Colon (tissue), 2 donors: ENCODE data around the gene CD52.

Experiments used
- FAIRE-seq: peaks from 2 replicates; lab custom pipeline; 2012; peaks lifted over from hg19 to GRCh38; lab: Jason Lieb, UNC
- donor health status: control.
- donor health status: control.

The CD52 gene

DNA sequence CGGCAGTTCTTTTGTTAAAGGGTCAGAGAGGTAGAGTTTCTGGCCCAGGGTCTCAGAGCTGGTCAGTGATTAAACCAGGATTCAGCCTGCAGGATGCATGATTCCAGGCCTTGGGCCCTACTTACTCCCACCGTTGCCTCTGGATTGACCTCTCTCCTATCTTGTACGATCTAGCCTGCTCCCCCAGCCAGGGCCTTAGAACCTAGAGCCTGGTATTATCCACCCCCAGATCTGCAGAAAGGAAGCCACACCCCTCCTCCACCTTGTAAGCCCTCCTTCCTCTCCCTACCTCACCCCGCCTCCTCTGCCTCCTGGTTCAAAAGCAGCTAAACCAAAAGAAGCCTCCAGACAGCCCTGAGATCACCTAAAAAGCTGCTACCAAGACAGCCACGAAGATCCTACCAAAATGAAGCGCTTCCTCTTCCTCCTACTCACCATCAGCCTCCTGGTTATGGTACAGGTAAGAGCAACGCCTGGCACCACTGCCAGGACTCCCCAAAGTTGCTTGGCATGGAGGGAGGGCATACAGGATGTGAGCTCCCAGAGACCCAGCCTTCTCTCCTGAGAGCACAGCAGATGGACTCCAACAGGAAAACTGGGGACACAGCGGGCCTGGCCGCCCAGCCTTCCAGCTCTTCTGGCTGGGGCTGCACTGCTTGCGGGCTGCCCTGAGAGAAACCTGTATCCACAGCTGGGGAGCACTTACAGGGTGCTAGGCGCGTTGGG, at the start of gene CD52:
Gene CD52 (plus strand): TSS at position 347 of the 726 bp plus-strand sequence. CDS start 60 bp downstream, at position 407.
- FAIRE-seq: no peak

DNA sequence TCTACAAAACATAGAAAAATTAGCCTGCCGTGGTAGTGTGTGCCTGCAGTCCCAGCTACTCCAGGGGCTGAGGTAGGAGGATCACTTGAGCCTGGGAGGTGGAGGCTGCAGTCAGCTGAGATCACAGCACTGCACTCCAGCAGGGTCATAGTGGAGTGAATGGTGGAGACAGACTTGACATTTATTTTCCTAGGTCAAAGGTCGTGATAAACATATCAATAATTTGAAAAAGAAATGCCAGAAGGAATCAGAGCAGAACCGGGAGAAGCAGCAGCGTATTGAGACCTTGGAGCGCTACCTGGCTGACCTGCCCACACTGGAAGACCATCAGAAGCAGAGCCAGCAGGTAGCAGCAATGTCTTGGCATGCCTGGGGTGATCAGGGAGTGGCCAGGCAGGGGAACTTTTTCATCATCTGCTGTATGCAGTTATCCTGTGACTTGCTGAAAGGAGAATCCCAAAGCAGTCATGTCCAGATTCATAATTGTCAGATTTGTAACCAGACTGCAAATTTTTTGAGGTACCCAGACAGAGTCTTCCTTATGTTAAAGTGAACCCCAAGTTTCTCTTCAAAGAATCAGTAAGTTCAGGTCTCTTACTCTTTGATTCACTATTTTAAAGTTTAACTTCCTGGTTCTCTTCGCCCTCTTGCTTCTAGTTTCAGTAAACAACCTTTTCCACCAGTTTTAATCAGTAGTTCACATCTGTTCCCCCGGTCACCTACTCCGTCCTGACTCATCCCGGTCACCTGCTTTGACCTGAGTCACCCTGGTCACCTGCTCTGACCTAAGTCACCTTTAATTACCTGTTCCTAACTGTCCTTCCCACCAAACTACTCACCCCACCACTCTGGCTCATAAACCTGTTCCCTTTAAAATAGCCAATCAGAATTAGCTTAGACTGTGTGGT, 49.2 kb upstream of the CD52 start:
- FAIRE-seq: no peak

DNA sequence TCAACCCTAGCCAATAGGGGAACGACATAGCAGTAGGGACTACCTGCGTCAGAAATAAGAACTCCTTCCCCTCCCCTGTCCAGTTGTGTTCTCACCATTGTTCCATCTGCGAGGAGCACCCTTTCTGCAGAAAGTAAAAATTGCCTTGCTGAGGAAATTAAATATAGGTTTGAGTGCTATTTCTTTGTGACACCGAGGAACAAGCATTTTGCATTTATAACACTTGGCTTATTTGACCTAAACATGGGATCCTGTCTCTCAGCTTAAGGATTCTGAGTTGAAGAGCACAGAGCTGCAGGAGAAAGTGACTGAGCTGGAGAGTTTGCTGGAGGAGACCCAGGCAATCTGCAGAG, 48.6 kb upstream of the CD52 start:
- no peak for FAIRE-seq

GRCh38 chr1:26274801-26275425, 42.8 kb upstream of the CD52 start:
- no peak for FAIRE-seq

- FAIRE-seq: no peak
Observed at GRCh38 chr1:26275580-26276431, 42.0 kb upstream of the CD52 start.

- FAIRE-seq: no peak
Observed at GRCh38 chr1:26276432-26276838, 41.3 kb upstream of the CD52 start.

GRCh38 chr1:26277261-26277661, 40.5 kb upstream of the CD52 start:
- no peak for FAIRE-seq

- FAIRE-seq: no peak
Observed at GRCh38 chr1:26277719-26278118, 40.0 kb upstream of the CD52 start.

- no peak for FAIRE-seq
Observed at GRCh38 chr1:26278303-26278702, 39.5 kb upstream of the CD52 start.

GRCh38 chr1:26278724-26279455, 38.9 kb upstream of the CD52 start:
- FAIRE-seq: no peak

GRCh38 chr1:26279456-26280332, 38.1 kb upstream of the CD52 start, which contains the start of gene SH3BGRL3:
TSS of gene SH3BGRL3 (plus strand) at chr1:26280086. CDS start at chr1:26280156, 70 bp downstream.
- FAIRE-seq: no peak

- no peak for FAIRE-seq
Observed at GRCh38 chr1:26280333-26281042, 37.3 kb upstream of the CD52 start.

DNA sequence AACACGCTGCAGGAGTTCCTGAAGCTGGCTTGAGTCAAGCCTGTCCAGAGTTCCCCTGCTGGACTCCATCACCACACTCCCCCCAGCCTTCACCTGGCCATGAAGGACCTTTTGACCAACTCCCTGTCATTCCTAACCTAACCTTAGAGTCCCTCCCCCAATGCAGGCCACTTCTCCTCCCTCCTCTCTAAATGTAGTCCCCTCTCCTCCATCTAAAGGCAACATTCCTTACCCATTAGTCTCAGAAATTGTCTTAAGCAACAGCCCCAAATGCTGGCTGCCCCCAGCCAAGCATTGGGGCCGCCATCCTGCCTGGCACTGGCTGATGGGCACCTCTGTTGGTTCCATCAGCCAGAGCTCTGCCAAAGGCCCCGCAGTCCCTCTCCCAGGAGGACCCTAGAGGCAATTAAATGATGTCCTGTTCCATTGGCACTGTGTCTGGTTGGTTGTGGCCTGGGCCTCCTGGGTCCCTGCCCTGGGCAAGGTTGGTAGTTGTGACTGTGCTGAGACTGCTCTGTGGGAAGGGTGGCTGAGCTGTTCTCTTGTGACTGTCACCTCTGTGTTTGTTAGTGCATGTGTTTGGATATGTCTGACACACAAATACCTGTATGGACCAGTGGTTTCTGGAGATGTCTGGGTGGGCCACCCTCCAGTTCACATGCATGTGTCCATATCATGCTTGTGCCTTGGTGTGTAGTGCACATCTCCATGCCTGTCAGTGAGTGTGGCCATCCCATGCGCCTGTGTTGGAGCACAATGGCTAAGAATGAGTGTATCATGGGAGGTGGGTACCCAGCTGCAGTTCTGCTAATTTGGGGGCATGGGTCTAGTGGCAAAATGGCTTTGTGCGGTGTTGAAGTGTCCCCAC, 36.4 kb upstream of the CD52 start:
- FAIRE-seq: no peak

DNA sequence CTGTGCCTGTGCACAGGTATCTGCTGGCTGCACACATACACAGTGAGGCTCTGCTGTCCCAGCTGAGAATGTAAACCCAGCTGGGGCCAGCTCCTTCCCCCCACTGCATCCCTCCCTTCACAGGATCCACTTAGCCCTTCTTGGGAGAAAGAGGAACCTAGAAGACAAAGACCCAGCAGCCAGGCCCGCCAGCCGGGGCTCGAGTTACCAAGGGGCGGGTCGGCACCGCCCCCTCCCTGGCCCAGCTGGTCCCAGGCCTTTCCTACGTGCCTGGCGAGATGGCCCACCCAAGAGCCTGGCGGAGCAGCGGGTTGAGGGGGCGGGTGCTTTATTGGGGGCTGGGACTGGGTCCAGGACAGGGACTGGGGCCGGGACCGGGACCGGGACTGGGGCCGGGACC, 35.8 kb upstream of the CD52 start:
- FAIRE-seq: no peak

GRCh38 chr1:26282401-26282918, 35.3 kb upstream of the CD52 start:
- no peak for FAIRE-seq

- no peak for FAIRE-seq
Observed at GRCh38 chr1:26283279-26283853, 34.4 kb upstream of the CD52 start.

DNA sequence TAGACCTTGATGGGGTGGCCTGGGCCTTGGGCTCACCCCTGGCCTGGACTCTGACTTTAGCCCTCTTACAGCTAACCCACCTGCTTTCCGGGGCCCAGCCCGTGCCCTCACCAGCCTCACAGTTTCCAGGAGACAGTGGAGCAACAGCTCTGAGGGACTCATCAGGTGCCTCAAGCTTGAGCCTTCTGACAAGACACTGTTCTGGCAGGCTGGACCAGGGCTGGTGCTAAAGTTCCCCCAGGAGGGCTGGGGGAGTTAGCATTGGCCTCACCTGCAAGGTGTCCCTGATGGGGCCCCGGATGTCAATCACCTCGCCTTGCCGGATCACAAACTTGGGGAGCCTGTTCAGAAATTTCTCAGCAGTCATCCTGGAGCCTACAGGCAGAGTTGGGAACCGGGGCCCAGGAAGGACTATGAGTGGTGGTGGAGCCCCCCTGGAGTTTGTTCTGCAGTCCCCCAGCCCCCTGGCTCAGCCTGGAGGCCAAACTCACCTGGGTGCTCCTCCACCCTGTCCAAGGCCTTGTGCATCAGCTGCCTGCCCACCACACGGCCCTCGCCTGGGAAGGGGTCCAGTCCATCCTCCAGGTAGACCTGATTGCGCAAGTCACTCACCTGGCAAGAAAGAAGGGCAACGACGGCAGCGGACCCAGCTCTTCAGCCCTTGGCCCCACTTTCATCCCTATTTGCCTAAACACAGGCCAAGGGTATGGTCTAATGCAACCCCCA, 33.7 kb upstream of the CD52 start:
- no peak for FAIRE-seq
